B cell (primary cell): Measurements from ENCODE around the gene CC2D2B. TPM values are rescaled to one million over a fixed set of nuclear protein-coding genes. Genes with fewer than 3 reads are reported as not detected.

Source experiments
- ATAC-seq: fragments of 200-7000 bp; cut with Tn5 transposase; one replicate; pipeline ENCODE4 v1.10.0; 2021; ENCODE audit warnings: low read depth, mild to moderate bottlenecking, moderate number of reproducible peaks, moderate library complexity
- CTCF ChIA-PET: fragments of 350-600 bp; sonication (Branson Sonifier 250); formaldehyde crosslinking; loops from one replicate; lab custom pipeline; 2021; ENCODE audit warnings: antibody characterized with exemption, inconsistent platforms; lab: Charles Lee
- POLR2A ChIA-PET: fragments of 350-600 bp; sonication (Branson Sonifier 250); formaldehyde crosslinking; loops from one replicate; lab custom pipeline; 2021; ENCODE audit warnings: antibody characterized with exemption; lab: Charles Lee
- DNase-seq: peaks from one replicate; pipeline ENCODE4 v3.0.0; 2013
- H2AFZ ChIP-seq: 2 replicates; pipeline ENCODE4 v1.6.1; 2012; ENCODE audit warnings: mild to moderate bottlenecking, low read depth, low read length; ENCODE audit not compliant: insufficient read depth, poor library complexity, severe bottlenecking
- H3K27ac ChIP-seq, 2 donors: 1 replicate in 1 of 2; 2 replicates in 1 of 2; pipeline ENCODE4 v1.5.1; 2012 to 2013; ENCODE audit warnings: low read length in 2 of 2, mild to moderate bottlenecking in 2 of 2, moderate library complexity in 1 of 2
- H3K27me3 ChIP-seq, 4 experiments: fragments of 200-600 bp in 1 of 4; sonication (generic) in 1 of 4; replicated peaks in 1 of 4; 1 replicate in 2 of 4; 2 replicates in 2 of 4; pipeline versions ENCODE4 v1.6.1 to v1.7.0; 2013 to 2016; ENCODE audit warnings: low read length in 3 of 4, mild to moderate bottlenecking in 2 of 4, mixed read lengths in 1 of 4, moderate library complexity in 1 of 4; ENCODE audit not compliant: insufficient read depth in 4 of 4, control insufficient read depth in 3 of 4; ENCODE audit errors: control extremely low read depth in 1 of 4
- H3K36me3 ChIP-seq, 2 experiments: replicated peaks in 1 of 2; 1 replicate in 1 of 2; 2 replicates in 1 of 2; pipeline versions ENCODE4 v1.6.1 to v1.7.1; 2013; ENCODE audit warnings: low read length in 1 of 2; ENCODE audit not compliant: insufficient read depth in 2 of 2, control insufficient read depth in 1 of 2; ENCODE audit errors: control extremely low read depth in 1 of 2, extremely low read depth in 1 of 2
- H3K4me1 ChIP-seq, 2 donors: fragments of 200-600 bp in 1 of 2; sonication (generic) in 1 of 2; 1 replicate in 1 of 2; 2 replicates in 1 of 2; pipeline versions ENCODE4 v1.5.1 to v1.6.1; 2013 to 2017; ENCODE audit warnings: low read length in 2 of 2; ENCODE audit not compliant: control insufficient read depth in 2 of 2, insufficient read depth in 2 of 2
- H3K4me2 ChIP-seq: replicated peaks from 2 replicates; pipeline ENCODE3; 2012; ENCODE audit warnings: mild to moderate bottlenecking, low read depth, low read length; ENCODE audit not compliant: poor library complexity, severe bottlenecking
- H3K4me3 ChIP-seq, 5 experiments: fragments of 200-600 bp in 1 of 5; sonication (generic) in 1 of 5; 1 replicate in 3 of 5; 2 replicates in 2 of 5; pipeline versions ENCODE4 v1.5.1 to v1.7.0; 2011 to 2016; ENCODE audit warnings: low read length in 4 of 5, mild to moderate bottlenecking in 4 of 5, low read depth in 2 of 5, control low read depth in 1 of 5, moderate library complexity in 1 of 5; ENCODE audit not compliant: insufficient read depth in 1 of 5; ENCODE audit errors: control extremely low read depth in 1 of 5, extremely low read depth in 1 of 5
- H3K79me2 ChIP-seq: fragments of 200-600 bp; sonication (generic); one replicate; pipeline ENCODE4 v1.6.0; 2016; ENCODE audit warnings: low read length; ENCODE audit not compliant: control insufficient read depth, insufficient read depth
- H3K9ac ChIP-seq: fragments of 200-600 bp; sonication (generic); 2 replicates; pipeline ENCODE4 v1.6.1; 2017; ENCODE audit warnings: mild to moderate bottlenecking, low read length, moderate library complexity
- H3K9me3 ChIP-seq, 3 donors: one replicate each; pipeline versions ENCODE4 v1.6.1 to v1.7.1; 2013; ENCODE audit warnings: low read length in 2 of 3; ENCODE audit not compliant: control insufficient read depth in 2 of 3, insufficient read depth in 1 of 3; ENCODE audit errors: control extremely low read depth in 1 of 3
- H4K20me1 ChIP-seq: 2 replicates; pipeline ENCODE4 v1.6.0; 2012; ENCODE audit warnings: mild to moderate bottlenecking, low read length; ENCODE audit not compliant: insufficient read depth, control insufficient read depth, poor library complexity, severe bottlenecking
- H3K27ac Mint-ChIP-seq: one replicate; pipeline ENCODE4 v1.8.0; 2021; ENCODE audit warnings: mixed read lengths
- H3K27me3 Mint-ChIP-seq: one replicate; pipeline ENCODE4 v1.8.0; 2021; ENCODE audit warnings: mixed read lengths
- H3K4me1 Mint-ChIP-seq: one replicate; pipeline ENCODE4 v1.8.0; 2021; ENCODE audit warnings: mixed read lengths
- H3K4me3 Mint-ChIP-seq: one replicate; pipeline ENCODE4 v1.8.0; 2021; ENCODE audit warnings: mixed read lengths
- H3K9me3 Mint-ChIP-seq: one replicate; pipeline ENCODE4 v1.8.0; 2022; ENCODE audit warnings: mixed read lengths; ENCODE audit not compliant: insufficient read depth
- EZH2 ChIP-seq: IDR thresholded peaks from 2 replicates; pipeline ENCODE4 v1.6.1; 2012; ENCODE audit warnings: borderline replicate concordance, low read depth, mild to moderate bottlenecking, moderate library complexity, low read length; ENCODE audit not compliant: insufficient read depth, poor library complexity, severe bottlenecking
- WGBS: methylation state at CpG from one replicate; pipeline ENCODE4 v1.1.5; 2013; ENCODE audit warnings: missing lambda C conversion rate; ENCODE audit not compliant: insufficient coverage; 5-methylcytosine and 5-hydroxymethylcytosine counted together
- intact Hi-C: fragments of 100-400 bp; cut with micrococcal nuclease; formaldehyde crosslinking; loops from one replicate; pipeline ENCODE4 v1.10.0; 2022
- polyA plus RNA-seq: library from polyadenylated mRNA; depleted of rRNA; stranded (reverse); fragments of >200 nt; gene quantifications from 2 replicates; pipeline ENCODE4 v1.2.3, GENCODE V29; 2012
- total RNA-seq, 2 donors: library from RNA; stranded (reverse); fragments of 120-200 nt in 1 of 2; gene quantifications; 1 replicate in 1 of 2; 2 replicates in 1 of 2; pipeline versions ENCODE4 v1.2.3 to v1.2.4, GENCODE V29; 2013 to 2022
- TF ChIP-seq, protein P1 (sequence below): fragments of 200-600 bp; IDR thresholded peaks from one replicate; pipeline ENCODE4 v1.8.0; 2022; ENCODE audit warnings: antibody characterized with exemption, mild to moderate bottlenecking

CC2D2B gene
- total and polyA plus RNA-seq, 2 donors (not counting 1 experiment from before 2014, with no cell fraction given), result 0.70 to 2.1 TPM

GRCh38 chr10:95998255-95998784, 90.5 kb downstream of the CC2D2B start:
- H3K27me3 ChIP-seq, result no peaks in the 10 kb centered on the region
- no peak overlapping the region for H3K9ac ChIP-seq
- no peaks in the 10 kb centered on the region for H3K9me3 Mint-ChIP-seq
- intact Hi-C loops, result no loop called here
- H3K4me1 Mint-ChIP-seq, result peaks cover 3% of the 10 kb centered on the region
- no peak overlapping the region for H3K4me2 ChIP-seq
- no peak overlapping the region for H3K27ac ChIP-seq
- H3K4me1 ChIP-seq, result no peaks in the 10 kb centered on the region
- H3K79me2 ChIP-seq, result no peaks in the 10 kb centered on the region
- TF ChIP-seq EZH2, result no peak
- TF ChIP-seq, protein P1, sequence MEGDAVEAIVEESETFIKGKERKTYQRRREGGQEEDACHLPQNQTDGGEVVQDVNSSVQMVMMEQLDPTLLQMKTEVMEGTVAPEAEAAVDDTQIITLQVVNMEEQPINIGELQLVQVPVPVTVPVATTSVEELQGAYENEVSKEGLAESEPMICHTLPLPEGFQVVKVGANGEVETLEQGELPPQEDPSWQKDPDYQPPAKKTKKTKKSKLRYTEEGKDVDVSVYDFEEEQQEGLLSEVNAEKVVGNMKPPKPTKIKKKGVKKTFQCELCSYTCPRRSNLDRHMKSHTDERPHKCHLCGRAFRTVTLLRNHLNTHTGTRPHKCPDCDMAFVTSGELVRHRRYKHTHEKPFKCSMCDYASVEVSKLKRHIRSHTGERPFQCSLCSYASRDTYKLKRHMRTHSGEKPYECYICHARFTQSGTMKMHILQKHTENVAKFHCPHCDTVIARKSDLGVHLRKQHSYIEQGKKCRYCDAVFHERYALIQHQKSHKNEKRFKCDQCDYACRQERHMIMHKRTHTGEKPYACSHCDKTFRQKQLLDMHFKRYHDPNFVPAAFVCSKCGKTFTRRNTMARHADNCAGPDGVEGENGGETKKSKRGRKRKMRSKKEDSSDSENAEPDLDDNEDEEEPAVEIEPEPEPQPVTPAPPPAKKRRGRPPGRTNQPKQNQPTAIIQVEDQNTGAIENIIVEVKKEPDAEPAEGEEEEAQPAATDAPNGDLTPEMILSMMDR, result no peak
- H3K4me3 ChIP-seq, result no peak overlapping the region
- no peak overlapping the region for H3K4me3 Mint-ChIP-seq
- H3K27me3 Mint-ChIP-seq, result no peaks in the 10 kb centered on the region
- H3K36me3 ChIP-seq, result no peaks in the 10 kb centered on the region
- H4K20me1 ChIP-seq, result no peaks in the 10 kb centered on the region
- no peak for DNase-seq
- no peaks in the 10 kb centered on the region for H3K9me3 ChIP-seq
- ChIA-PET CTCF (no interaction called here), POLR2A (no interaction called here)
- no peak for ATAC-seq
- H3K27ac Mint-ChIP-seq, result no peak overlapping the region
- no CpG with 5 or more reads among the region's 1 CpG for WGBS
- H2AFZ ChIP-seq, result no peak overlapping the region

GRCh38 chr10:96013956-96014355, 106.2 kb downstream of the CC2D2B start:
- no peak for ATAC-seq
- CTCF ChIA-PET, result no interaction called here
- Mint-ChIP-seq H3K4me1 (peaks cover 4% of the 10 kb centered on the region), H3K4me3 (no peak overlapping the region), H3K27me3 (no peaks in the 10 kb centered on the region), H3K9me3 (no peaks in the 10 kb centered on the region), H3K27ac (no peak overlapping the region)
- no peak for DNase-seq
- POLR2A ChIA-PET, result no interaction called here
- Histone ChIP-seq H3K9me3 (no peaks in the 10 kb centered on the region), H4K20me1 (no peaks in the 10 kb centered on the region), H3K4me3 (no peak overlapping the region), H2AFZ (no peak overlapping the region), H3K4me1 (peaks cover 0 to 5% of the 10 kb centered on the region in 2 donors), H3K27ac (no peak overlapping the region), H3K9ac (no peak overlapping the region), H3K36me3 (no peaks in the 10 kb centered on the region), H3K4me2 (no peak overlapping the region), H3K79me2 (no peaks in the 10 kb centered on the region), H3K27me3 (no peaks in the 10 kb centered on the region)
- no CpG with 5 or more reads among the region's 2 CpGs for WGBS
- TF ChIP-seq EZH2, result no peak
- TF ChIP-seq, protein P1, result no peak
- intact Hi-C loops, result no loop called here
